Fibroblast of the aortic adventitia (primary cell): ENCODE measurements around the gene P4HA2. TPM values are rescaled to one million over a fixed set of nuclear protein-coding genes. Genes with fewer than 3 reads are reported as not detected.

Experiments used
- DNase-seq: peaks from one replicate; pipeline ENCODE4 v3.0.0-alpha.2; 2010; ENCODE audit warnings: low read depth
- H3K4me3 ChIP-seq: 2 replicates; pipeline ENCODE4 v1.5.1; 2011; ENCODE audit warnings: low read depth, mild to moderate bottlenecking, control low read depth, low read length, moderate library complexity
- CTCF ChIP-seq: IDR thresholded peaks from 2 replicates; pipeline ENCODE4 v1.5.1; 2011; ENCODE audit warnings: mild to moderate bottlenecking, low read length, control low read depth, inconsistent platforms; ENCODE audit not compliant: insufficient read depth
- total RNA-seq: library from RNA; depleted of rRNA; stranded (reverse); fragments of >200 nt; gene quantifications from 2 replicates; pipeline ENCODE4 v1.2.3, GENCODE V29; 2012; ENCODE audit warnings: low replicate concordance

P4HA2 gene
- total RNA-seq, 1 donor: 104 TPM

- H3K4me3 ChIP-seq: no peak overlapping the region
- TF ChIP-seq CTCF: no peak
- DNase-seq: no peak
These were observed 37.1 kb upstream of the P4HA2 start for GRCh38 chr5:132264546-132265335.

GRCh38 chr5:132263548-132264261 lies 36.1 kb upstream of the P4HA2 start:
- no peak overlapping the region for H3K4me3 ChIP-seq
- peak; percentile 43 for TF ChIP-seq CTCF
- peak; percentile 81 for DNase-seq

GRCh38 chr5:132262882-132263547 lies 35.4 kb upstream of the P4HA2 start:
- DNase-seq: no peak
- TF ChIP-seq CTCF: no peak

GRCh38 chr5:132261881-132262845 lies 34.5 kb upstream of the P4HA2 start:
- no peak overlapping the region for H3K4me3 ChIP-seq
- DNase-seq: no peak
- no peak for TF ChIP-seq CTCF

More at GRCh38 chr5:132262882-132263547, 35.4 kb upstream of the P4HA2 start:
- H3K4me3 ChIP-seq: no peak overlapping the region

GRCh38 chr5:132260714-132261551 lies 33.3 kb upstream of the P4HA2 start:
- no peak for TF ChIP-seq CTCF
- H3K4me3 ChIP-seq: no peak overlapping the region
- DNase-seq: peak; percentile 80
